ENCODE measurements around the gene SCN3B.

The SCN3B gene

GRCh38 chr11:123603666-123604065 lies 50.8 kb downstream of the SCN3B start:
- DNase-seq (ENCODE audit: insufficient read length, low spot score) (no peak), FAIRE-seq (no peak)

- FAIRE-seq (no peak), DNase-seq (ENCODE audit: insufficient read length, low spot score) (no peak)
Observed at GRCh38 chr11:123601743-123602142, 52.7 kb downstream of the SCN3B start.

- DNase-seq (ENCODE audit: insufficient read length, low spot score) (no peak), FAIRE-seq (no peak)
Observed at GRCh38 chr11:123601136-123601535, 53.3 kb downstream of the SCN3B start.

- FAIRE-seq: no peak
- no peak for DNase-seq (ENCODE audit: insufficient read length, low spot score)
Observed at GRCh38 chr11:123597859-123598258, 56.6 kb downstream of the SCN3B start.

- FAIRE-seq (no peak), DNase-seq (ENCODE audit: insufficient read length, low spot score) (no peak)
Observed at GRCh38 chr11:123594921-123595320, 59.5 kb downstream of the SCN3B start.

- DNase-seq (ENCODE audit: insufficient read length, low spot score) (no peak), FAIRE-seq (no peak)
Observed at GRCh38 chr11:123594188-123594901, 60.1 kb downstream of the SCN3B start.

GRCh38 chr11:123593570-123593969 lies 60.9 kb downstream of the SCN3B start:
- FAIRE-seq (no peak), DNase-seq (ENCODE audit: insufficient read length, low spot score) (no peak)

GRCh38 chr11:123590296-123590912 lies 64.0 kb downstream of the SCN3B start:
- FAIRE-seq (no peak), DNase-seq (ENCODE audit: insufficient read length, low spot score) (no peak)

GRCh38 chr11:123588864-123589262 lies 65.6 kb downstream of the SCN3B start:
- DNase-seq (ENCODE audit: insufficient read length, low spot score) (no peak), FAIRE-seq (no peak)

- FAIRE-seq (no peak), DNase-seq (ENCODE audit: insufficient read length, low spot score) (no peak)
Observed at GRCh38 chr11:123588117-123588863, 66.1 kb downstream of the SCN3B start.

GRCh38 chr11:123587559-123587958 lies 66.9 kb downstream of the SCN3B start:
- no peak for DNase-seq (ENCODE audit: insufficient read length, low spot score)
- FAIRE-seq: no peak

- no peak for FAIRE-seq
- no peak for DNase-seq (ENCODE audit: insufficient read length, low spot score)
Observed at GRCh38 chr11:123587044-123587443, 67.4 kb downstream of the SCN3B start.

- no peak for DNase-seq (ENCODE audit: insufficient read length, low spot score)
- no peak for FAIRE-seq
Observed at GRCh38 chr11:123586568-123586967, 67.9 kb downstream of the SCN3B start.

GRCh38 chr11:123585706-123586105 lies 68.7 kb downstream of the SCN3B start:
- FAIRE-seq: no peak
- DNase-seq (ENCODE audit: insufficient read length, low spot score): no peak

- FAIRE-seq: no peak
- DNase-seq (ENCODE audit: insufficient read length, low spot score): no peak
Observed at GRCh38 chr11:123585206-123585605, 69.2 kb downstream of the SCN3B start.

- DNase-seq (ENCODE audit: insufficient read length, low spot score) (no peak), FAIRE-seq (no peak)
Observed at GRCh38 chr11:123584737-123585136, 69.7 kb downstream of the SCN3B start.

GRCh38 chr11:123584186-123584585 lies 70.2 kb downstream of the SCN3B start:
- DNase-seq (ENCODE audit: insufficient read length, low spot score) (no peak), FAIRE-seq (no peak)

GRCh38 chr11:123582992-123583504 lies 71.4 kb downstream of the SCN3B start:
- DNase-seq (ENCODE audit: insufficient read length, low spot score): no peak
- no peak for FAIRE-seq

GRCh38 chr11:123581651-123582399 lies 72.6 kb downstream of the SCN3B start:
- DNase-seq (ENCODE audit: insufficient read length, low spot score): no peak
- FAIRE-seq: no peak

- DNase-seq (ENCODE audit: insufficient read length, low spot score) (peak; percentile 88), FAIRE-seq (peak; percentile 88)
Observed at GRCh38 chr11:123580557-123581275, 73.7 kb downstream of the SCN3B start.

Data from GM19239 (cell line).